Suprapubic skin (tissue), 4 donors: Measurements from ENCODE around the gene MPZL3. TPM values are rescaled to one million over a fixed set of nuclear protein-coding genes. Genes with fewer than 3 reads are reported as not detected.

Source experiments
- DNase-seq, 2 donors: peaks; one replicate each; pipeline ENCODE4 v3.0.0-alpha.2; 2019; ENCODE audit warnings: low spot score in 2 of 2
- H3K27ac ChIP-seq: fragments of 200-600 bp; sonication (generic); one replicate; pipeline ENCODE4 v1.5.1; 2019
- H3K27me3 ChIP-seq: fragments of 200-600 bp; sonication (generic); one replicate; pipeline ENCODE4 v1.5.1; 2019
- H3K36me3 ChIP-seq: fragments of 200-600 bp; sonication (generic); one replicate; pipeline ENCODE4 v1.5.1; 2019
- H3K4me1 ChIP-seq: fragments of 200-600 bp; sonication (generic); one replicate; pipeline ENCODE4 v1.5.1; 2019
- H3K4me3 ChIP-seq: fragments of 200-600 bp; sonication (generic); one replicate; pipeline ENCODE4 v1.5.1; 2019; ENCODE audit warnings: mild to moderate bottlenecking
- H3K9me3 ChIP-seq: fragments of 200-600 bp; sonication (generic); one replicate; pipeline ENCODE4 v1.5.1; 2019
- EP300 ChIP-seq: sonication (generic); formaldehyde crosslinking; IDR thresholded peaks from one replicate; pipeline ENCODE4 v1.6.1; 2017; ENCODE audit warnings: antibody characterized with exemption
- POLR2A ChIP-seq, 2 donors: fragments of 450-650 bp; IDR thresholded peaks; one replicate each; pipeline ENCODE4 v1.6.1; 2017; ENCODE audit warnings: antibody characterized with exemption in 2 of 2, mild to moderate bottlenecking in 2 of 2, moderate library complexity in 2 of 2
- POLR2AphosphoS5 ChIP-seq, 3 donors: sonication (generic); formaldehyde crosslinking; IDR thresholded peaks; one replicate each; pipeline ENCODE4 v1.6.1; 2017; ENCODE audit warnings: antibody characterized with exemption in 3 of 3
- WGBS: methylation state at CpG from one replicate; pipeline ENCODE4 v1.1.5; 2018; 5-methylcytosine and 5-hydroxymethylcytosine counted together
- total RNA-seq, 4 donors: library from RNA; depleted of rRNA; stranded (reverse); fragments of >200 nt; gene quantifications; one replicate each; pipeline ENCODE4 v1.1.0, GENCODE V29; 2016
- TF ChIP-seq, protein P1 (sequence below), 2 donors: fragments of 200-600 bp in 1 of 2; fragments of 450-650 bp in 1 of 2; sonication (generic) in 1 of 2; IDR thresholded peaks; one replicate each; pipeline ENCODE4 v1.5.1; 2016 to 2019; ENCODE audit warnings: antibody characterized with exemption in 2 of 2, mild to moderate bottlenecking in 1 of 2, moderate library complexity in 1 of 2

Gene MPZL3
- total RNA-seq, 4 donors from 2014 or later, result 23.9 to 87.2 (median 56.1) TPM

DNA sequence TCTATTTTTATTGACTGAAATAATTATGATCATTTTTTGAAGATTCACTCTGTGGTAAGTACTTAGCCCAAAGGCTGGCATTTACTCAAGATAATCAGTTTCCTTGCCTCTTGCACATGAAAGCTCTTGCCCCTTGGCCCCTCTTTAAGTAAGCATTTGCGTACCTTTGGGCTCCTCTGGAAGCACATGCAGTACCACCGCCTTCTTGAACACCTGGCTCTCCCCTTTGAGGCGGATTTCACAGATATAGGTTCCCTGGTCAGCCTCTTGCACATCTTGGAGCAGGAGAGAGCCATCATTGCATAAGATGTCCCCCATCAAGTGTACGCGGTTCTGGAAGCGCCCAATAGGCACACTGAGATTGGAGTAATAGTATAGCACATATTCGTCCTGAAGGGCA, 41.8 kb downstream of the MPZL3 start:
- H3K9me3 ChIP-seq, result no peaks in the 10 kb centered on the region
- H3K27me3 ChIP-seq, result peaks cover 7% of the 10 kb centered on the region
- peaks cover 13% of the 10 kb centered on the region for H3K4me1 ChIP-seq
- H3K4me3 ChIP-seq, result no peak overlapping the region
- no peak for TF ChIP-seq POLR2AphosphoS5 (IDR thresholded peaks at IDR 0.05)
- TF ChIP-seq, protein P1, sequence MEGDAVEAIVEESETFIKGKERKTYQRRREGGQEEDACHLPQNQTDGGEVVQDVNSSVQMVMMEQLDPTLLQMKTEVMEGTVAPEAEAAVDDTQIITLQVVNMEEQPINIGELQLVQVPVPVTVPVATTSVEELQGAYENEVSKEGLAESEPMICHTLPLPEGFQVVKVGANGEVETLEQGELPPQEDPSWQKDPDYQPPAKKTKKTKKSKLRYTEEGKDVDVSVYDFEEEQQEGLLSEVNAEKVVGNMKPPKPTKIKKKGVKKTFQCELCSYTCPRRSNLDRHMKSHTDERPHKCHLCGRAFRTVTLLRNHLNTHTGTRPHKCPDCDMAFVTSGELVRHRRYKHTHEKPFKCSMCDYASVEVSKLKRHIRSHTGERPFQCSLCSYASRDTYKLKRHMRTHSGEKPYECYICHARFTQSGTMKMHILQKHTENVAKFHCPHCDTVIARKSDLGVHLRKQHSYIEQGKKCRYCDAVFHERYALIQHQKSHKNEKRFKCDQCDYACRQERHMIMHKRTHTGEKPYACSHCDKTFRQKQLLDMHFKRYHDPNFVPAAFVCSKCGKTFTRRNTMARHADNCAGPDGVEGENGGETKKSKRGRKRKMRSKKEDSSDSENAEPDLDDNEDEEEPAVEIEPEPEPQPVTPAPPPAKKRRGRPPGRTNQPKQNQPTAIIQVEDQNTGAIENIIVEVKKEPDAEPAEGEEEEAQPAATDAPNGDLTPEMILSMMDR (IDR thresholded peaks at IDR 0.05), result no peak
- TF ChIP-seq EP300, result no peak
- TF ChIP-seq POLR2A (IDR thresholded peaks at IDR 0.05), result no peak
- DNase-seq, result no peak
- H3K36me3 ChIP-seq, result no peaks in the 10 kb centered on the region
- 94% methylated on average over 7 of the region's 7 CpGs for WGBS
- no peak overlapping the region for H3K27ac ChIP-seq

DNA sequence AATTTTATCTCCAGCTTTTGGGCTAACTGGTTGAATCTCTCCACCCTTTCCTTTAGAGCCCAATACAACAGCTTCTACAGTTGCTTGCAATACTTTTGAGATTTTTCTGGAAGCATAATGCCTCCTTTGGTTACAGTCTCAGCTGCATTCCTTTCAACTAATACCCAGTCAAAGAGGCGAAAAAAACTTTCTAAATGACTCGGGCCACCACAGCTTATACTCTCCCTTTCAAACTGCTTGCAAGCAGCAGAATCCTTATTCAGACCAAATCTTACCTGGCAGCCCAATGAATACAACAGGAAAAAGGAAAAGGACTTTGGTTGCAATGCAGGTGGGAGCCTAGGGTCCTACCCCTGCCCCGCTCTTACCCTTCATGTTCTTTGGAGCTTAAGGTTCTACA, 43.1 kb downstream of the MPZL3 start:
- no peak overlapping the region for H3K4me3 ChIP-seq
- H3K36me3 ChIP-seq, result no peaks in the 10 kb centered on the region
- no peak for DNase-seq
- no peaks in the 10 kb centered on the region for H3K9me3 ChIP-seq
- 84% methylated on average over 3 of the region's 3 CpGs for WGBS
- TF ChIP-seq, protein P1 (IDR thresholded peaks at IDR 0.05), result no peak
- no peak for TF ChIP-seq EP300
- H3K4me1 ChIP-seq, result peaks cover 13% of the 10 kb centered on the region
- no peak overlapping the region for H3K27ac ChIP-seq
- peaks cover 4% of the 10 kb centered on the region for H3K27me3 ChIP-seq

DNA sequence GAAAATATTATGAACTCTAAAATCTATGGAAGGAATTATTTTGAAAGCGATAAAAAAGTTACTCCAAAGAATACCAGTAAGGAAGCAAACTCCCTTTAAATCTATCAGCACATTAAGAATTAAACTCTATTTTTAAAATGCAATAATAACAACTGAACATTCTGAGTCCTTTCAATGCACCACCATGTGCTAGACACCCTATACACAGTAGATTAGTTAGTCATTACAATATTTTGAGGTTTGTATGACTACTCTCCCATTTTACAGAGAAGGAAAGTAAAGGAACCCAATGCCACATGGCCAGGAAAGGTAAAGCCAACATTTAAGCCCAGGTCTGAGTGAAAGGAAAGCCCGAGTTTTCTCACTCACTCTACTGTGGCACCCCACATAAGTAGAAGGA, 45.1 kb downstream of the MPZL3 start:
- no peak for DNase-seq
- no peak overlapping the region for H3K4me3 ChIP-seq
- TF ChIP-seq, protein P1 (IDR thresholded peaks at IDR 0.05), result no peak
- no peak for TF ChIP-seq EP300
- TF ChIP-seq POLR2A (IDR thresholded peaks at IDR 0.05), result no peak
- TF ChIP-seq POLR2AphosphoS5 (IDR thresholded peaks at IDR 0.05), result no peak
- no peaks in the 10 kb centered on the region for H3K36me3 ChIP-seq
- 90% methylated on average over 2 of the region's 2 CpGs for WGBS
- H3K27me3 ChIP-seq, result no peaks in the 10 kb centered on the region
- H3K4me1 ChIP-seq, result peaks cover 13% of the 10 kb centered on the region
- no peak overlapping the region for H3K27ac ChIP-seq
- no peaks in the 10 kb centered on the region for H3K9me3 ChIP-seq

DNA sequence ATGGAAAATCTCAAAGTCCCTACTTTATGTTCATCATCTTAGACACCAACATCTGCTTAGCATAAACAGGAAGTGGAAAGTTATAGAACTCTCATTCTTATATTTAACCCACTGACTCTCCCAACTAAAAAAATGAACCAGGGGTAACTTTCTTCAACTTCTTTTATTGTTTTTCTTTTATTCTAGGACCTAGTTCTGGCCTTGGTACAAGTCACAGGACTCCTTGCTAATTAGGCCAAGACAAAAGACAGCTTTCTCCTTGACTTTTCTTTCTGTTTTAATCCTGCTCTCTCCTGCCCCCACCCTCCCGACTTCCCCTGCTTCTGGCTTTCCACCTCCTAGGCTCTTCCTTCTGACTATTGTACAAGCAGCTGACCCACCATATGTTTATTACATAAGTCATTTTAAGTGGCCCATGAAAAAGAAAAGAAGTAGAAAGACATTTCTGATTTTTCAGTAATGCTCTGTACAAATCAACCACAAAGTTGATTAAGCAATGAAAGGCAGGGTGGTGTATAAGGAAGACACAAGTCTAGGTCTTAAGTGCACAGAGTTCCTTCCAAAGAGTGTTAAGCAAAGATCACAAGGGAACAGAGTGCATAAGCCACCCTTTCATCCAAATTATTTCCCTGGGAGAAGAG, 45.7 kb downstream of the MPZL3 start:
- DNase-seq, result no peak
- Histone ChIP-seq H3K36me3 (no peaks in the 10 kb centered on the region), H3K9me3 (no peaks in the 10 kb centered on the region), H3K4me1 (peaks cover 13% of the 10 kb centered on the region), H3K4me3 (no peak overlapping the region), H3K27ac (no peak overlapping the region), H3K27me3 (no peaks in the 10 kb centered on the region)
- 30% methylated on average over 1 of the region's 1 CpG for WGBS
- TF ChIP-seq POLR2AphosphoS5 (IDR thresholded peaks at IDR 0.05) (no peak), EP300 (no peak), POLR2A (IDR thresholded peaks at IDR 0.05) (no peak)
- TF ChIP-seq, protein P1 (IDR thresholded peaks at IDR 0.05), result no peak

DNA sequence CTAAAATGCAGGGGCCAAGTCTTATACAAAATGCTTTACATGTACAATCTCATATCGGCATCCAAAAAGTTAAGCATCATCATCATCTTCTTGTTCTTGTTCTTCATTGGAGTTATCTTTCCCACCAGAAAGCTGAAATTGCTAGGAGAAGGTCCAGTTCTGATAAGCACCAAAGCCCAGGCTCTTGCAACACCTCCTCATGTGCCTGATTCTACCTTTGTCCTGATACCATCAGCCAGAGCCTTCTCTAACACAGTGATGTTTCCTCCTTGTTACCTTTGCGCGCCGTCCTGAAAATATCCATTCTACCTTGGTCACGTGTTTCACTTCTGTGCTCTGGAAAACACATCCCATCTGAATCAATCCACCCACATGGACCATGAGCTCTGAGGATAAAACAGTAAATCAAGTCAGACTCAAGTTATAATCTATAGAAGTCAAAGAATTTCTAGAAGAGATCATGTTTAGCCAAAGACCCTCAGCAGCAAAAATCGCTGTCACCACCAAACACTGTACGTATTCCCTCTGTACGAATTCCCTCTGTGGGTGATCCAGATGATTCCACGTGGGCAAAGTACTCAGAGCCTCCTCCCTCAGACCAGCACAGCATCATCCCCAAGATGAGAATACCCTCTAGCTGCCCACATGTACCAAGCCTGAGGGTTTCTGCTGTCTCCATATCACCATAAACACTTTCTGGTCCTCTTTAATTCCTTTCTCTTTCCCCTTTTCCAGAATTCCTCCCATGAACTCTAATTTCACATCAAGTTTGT, 46.4 kb downstream of the MPZL3 start:
- H3K27ac ChIP-seq, result no peak overlapping the region
- H3K27me3 ChIP-seq, result no peaks in the 10 kb centered on the region
- no peaks in the 10 kb centered on the region for H3K9me3 ChIP-seq
- TF ChIP-seq, protein P1 (IDR thresholded peaks at IDR 0.05), result no peak
- no peak for TF ChIP-seq POLR2A (IDR thresholded peaks at IDR 0.05)
- TF ChIP-seq EP300, result no peak
- no peak for TF ChIP-seq POLR2AphosphoS5 (IDR thresholded peaks at IDR 0.05)
- peaks cover 8% of the 10 kb centered on the region for H3K4me1 ChIP-seq
- H3K4me3 ChIP-seq, result no peak overlapping the region
- 89% methylated on average over 9 of the region's 9 CpGs for WGBS
- DNase-seq, result no peak
- no peaks in the 10 kb centered on the region for H3K36me3 ChIP-seq
